Stomach (tissue), 9 donors: ENCODE data around the gene PIBF1. TPM values are rescaled to one million over a fixed set of nuclear protein-coding genes. Genes with fewer than 3 reads are reported as not detected.

ENCODE experiments used
- DNase-seq, 2 donors: peaks; one replicate each; pipeline versions ENCODE4 v3.0.0 to v3.0.0-alpha.2; 2013 to 2019
- H3K27ac ChIP-seq, 5 donors: fragments of 200-600 bp in 4 of 5; sonication (generic) in 4 of 5; one replicate each; pipeline ENCODE4 v1.5.1; 2013 to 2019; ENCODE audit warnings: mild to moderate bottlenecking in 1 of 5, moderate library complexity in 1 of 5
- H3K27me3 ChIP-seq, 3 donors: fragments of 200-600 bp; sonication (generic); one replicate each; pipeline ENCODE4 v1.5.1; 2017 to 2019; ENCODE audit warnings: mixed run types in 1 of 3
- H3K36me3 ChIP-seq, 4 donors: fragments of 200-600 bp; sonication (generic); 1 replicate in 3 of 4; 2 replicates in 1 of 4; pipeline ENCODE4 v1.5.1; 2016 to 2019
- H3K4me1 ChIP-seq, 4 donors: fragments of 200-600 bp; sonication (generic); one replicate each; pipeline ENCODE4 v1.5.1; 2016 to 2019
- H3K4me3 ChIP-seq, 4 donors: fragments of 200-600 bp; sonication (generic) in 3 of 4; one replicate each; pipeline ENCODE4 v1.5.1; 2016 to 2019; ENCODE audit warnings: mild to moderate bottlenecking in 1 of 4
- H3K9me3 ChIP-seq, 4 donors: fragments of 200-600 bp; sonication (generic); one replicate each; pipeline ENCODE4 v1.5.1; 2016 to 2019
- EP300 ChIP-seq: sonication (generic); formaldehyde crosslinking; IDR thresholded peaks from one replicate; pipeline ENCODE4 v1.6.1; 2017; ENCODE audit warnings: antibody characterized with exemption
- POLR2A ChIP-seq, 4 donors: fragments of 450-650 bp; IDR thresholded peaks; one replicate each; pipeline ENCODE4 v1.6.1; 2016; ENCODE audit warnings: antibody characterized with exemption in 4 of 4, control low read depth in 2 of 4, mild to moderate bottlenecking in 1 of 4, moderate library complexity in 1 of 4
- POLR2AphosphoS5 ChIP-seq, 3 donors: sonication (generic); formaldehyde crosslinking; IDR thresholded peaks; one replicate each; pipeline ENCODE4 v1.6.1; 2016; ENCODE audit warnings: antibody characterized with exemption in 3 of 3
- WGBS, 5 donors: extraction: QIAGEN DNeasy Blood & Tissue Kit in 3 of 5; methylation state at CpG; one replicate each; pipeline versions ENCODE4 v1.1.5 to v1.1.7; 2013 to 2018; 5-methylcytosine and 5-hydroxymethylcytosine counted together
- intact Hi-C: fragments of 100-400 bp; cut with DNase I; formaldehyde crosslinking; loops from one replicate; pipeline ENCODE4 v1.15.1; 2023; ENCODE audit warnings: low total_unique reads
- polyA plus RNA-seq, 3 donors: library from polyadenylated mRNA; stranded (reverse); fragments of 200-250 nt; gene quantifications; one replicate each; pipeline ENCODE4 v1.2.3, GENCODE V29; 2013
- total RNA-seq, 5 donors: library from RNA; depleted of rRNA; stranded (reverse); fragments of >200 nt; gene quantifications; one replicate each; pipeline versions ENCODE4 v1.1.0 to v1.2.3, GENCODE V29; 2014 to 2016
- TF ChIP-seq, protein P1 (sequence below), 7 experiments: fragments of 450-650 bp in 4 of 7; fragments of 200-600 bp in 3 of 7; sonication (generic) in 3 of 7; IDR thresholded peaks; one replicate each; pipeline ENCODE4 v1.5.1; 2016 to 2019; ENCODE audit warnings: antibody characterized with exemption in 7 of 7, control low read depth in 2 of 7, mild to moderate bottlenecking in 1 of 7
- donor health status: healthy with polysubstance abuse.
- donor health status: Bipolar disorder and iron deficiency.
- donor health status: healthy.

The PIBF1 gene
- total and polyA plus RNA-seq, 8 donors, result 6.1 to 67.6 (median 17.8) TPM

DNA sequence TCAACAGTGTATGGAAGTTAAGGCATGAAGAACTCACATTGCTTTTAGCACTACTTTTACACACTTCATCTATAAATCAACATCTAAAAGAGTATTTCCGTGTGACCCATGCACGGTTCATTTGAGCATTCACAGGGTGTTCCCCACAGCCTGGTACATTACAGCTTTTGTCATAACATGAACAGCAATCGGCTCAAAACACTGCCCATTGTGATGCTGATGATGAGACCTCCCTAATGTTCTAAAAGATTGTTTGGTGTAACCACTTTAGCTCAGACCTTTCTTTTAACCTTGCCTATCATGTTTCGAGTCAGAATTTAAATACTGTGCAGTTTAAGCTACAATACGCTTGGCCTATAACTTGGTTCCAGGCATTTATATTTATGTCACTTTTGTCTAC, 272.8 kb downstream of the PIBF1 start:
- Histone ChIP-seq H3K27ac (no peak overlapping the region), H3K9me3 (no peaks in the 10 kb centered on the region), H3K4me3 (no peak overlapping the region), H3K36me3 (no peaks in the 10 kb centered on the region), H3K4me1 (peaks cover 0 to 15% (median 10%) of the 10 kb centered on the region in 4 donors), H3K27me3 (peaks cover 0 to 9% (median 0%) of the 10 kb centered on the region in 3 donors)
- intact Hi-C loops, result no loop called here
- TF ChIP-seq EP300 (no peak), POLR2AphosphoS5 (IDR thresholded peaks at IDR 0.05) (no peak), POLR2A (IDR thresholded peaks at IDR 0.05) (no peak)
- TF ChIP-seq, protein P1, sequence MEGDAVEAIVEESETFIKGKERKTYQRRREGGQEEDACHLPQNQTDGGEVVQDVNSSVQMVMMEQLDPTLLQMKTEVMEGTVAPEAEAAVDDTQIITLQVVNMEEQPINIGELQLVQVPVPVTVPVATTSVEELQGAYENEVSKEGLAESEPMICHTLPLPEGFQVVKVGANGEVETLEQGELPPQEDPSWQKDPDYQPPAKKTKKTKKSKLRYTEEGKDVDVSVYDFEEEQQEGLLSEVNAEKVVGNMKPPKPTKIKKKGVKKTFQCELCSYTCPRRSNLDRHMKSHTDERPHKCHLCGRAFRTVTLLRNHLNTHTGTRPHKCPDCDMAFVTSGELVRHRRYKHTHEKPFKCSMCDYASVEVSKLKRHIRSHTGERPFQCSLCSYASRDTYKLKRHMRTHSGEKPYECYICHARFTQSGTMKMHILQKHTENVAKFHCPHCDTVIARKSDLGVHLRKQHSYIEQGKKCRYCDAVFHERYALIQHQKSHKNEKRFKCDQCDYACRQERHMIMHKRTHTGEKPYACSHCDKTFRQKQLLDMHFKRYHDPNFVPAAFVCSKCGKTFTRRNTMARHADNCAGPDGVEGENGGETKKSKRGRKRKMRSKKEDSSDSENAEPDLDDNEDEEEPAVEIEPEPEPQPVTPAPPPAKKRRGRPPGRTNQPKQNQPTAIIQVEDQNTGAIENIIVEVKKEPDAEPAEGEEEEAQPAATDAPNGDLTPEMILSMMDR (IDR thresholded peaks at IDR 0.05), result no peak
- no peak for DNase-seq
- WGBS, 5 donors, result 38 to 70% (median 46%) methylated on average over 5 of the region's 5 CpGs

DNA sequence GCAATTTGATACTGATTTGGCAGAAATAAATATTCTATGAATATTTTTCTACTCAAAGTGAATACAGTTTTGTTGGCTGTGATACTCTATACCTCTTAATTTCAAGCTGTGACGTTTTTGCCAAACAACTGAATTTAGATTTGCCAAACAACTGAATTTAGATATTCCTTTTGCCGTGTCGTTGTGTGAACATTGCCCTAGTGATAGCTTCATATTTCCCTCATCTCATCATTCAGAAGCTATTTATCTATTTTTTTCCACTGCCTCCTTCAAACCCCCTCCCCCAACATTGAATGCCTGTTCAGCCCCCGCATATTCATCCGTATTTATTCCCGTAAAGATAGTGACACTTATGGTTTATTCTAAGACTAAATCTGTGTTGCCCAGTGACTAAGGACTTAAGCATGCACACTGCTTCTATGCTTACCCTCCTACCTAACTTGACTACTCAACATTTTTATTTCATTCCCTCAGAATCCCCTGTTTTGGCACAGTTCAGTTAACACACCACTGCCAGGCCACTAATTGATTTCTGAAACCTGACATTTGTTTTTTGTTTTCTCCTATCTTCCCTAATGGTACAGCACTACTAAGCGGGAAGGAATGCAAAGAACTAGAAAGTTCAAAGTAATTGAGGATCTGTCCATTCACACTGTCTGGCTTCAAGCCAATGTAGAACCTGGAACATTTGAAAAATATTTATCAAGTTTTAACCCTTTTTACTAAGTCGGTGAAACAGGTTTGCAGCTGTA, 274.1 kb downstream of the PIBF1 start:
- Histone ChIP-seq H3K9me3 (no peaks in the 10 kb centered on the region), H3K4me3 (no peak overlapping the region), H3K36me3 (no peaks in the 10 kb centered on the region), H3K4me1 (peaks cover 0 to 22% (median 12%) of the 10 kb centered on the region in 4 donors), H3K27ac (peak overlapping the region in 2 of 5 donors; percentile 26 to 87), H3K27me3 (peaks cover 0 to 9% (median 0%) of the 10 kb centered on the region in 3 donors)
- no peak for TF ChIP-seq EP300
- TF ChIP-seq POLR2A (IDR thresholded peaks at IDR 0.05), result no peak
- TF ChIP-seq POLR2AphosphoS5 (IDR thresholded peaks at IDR 0.05), result no peak
- TF ChIP-seq, protein P1 (IDR thresholded peaks at IDR 0.05), result no peak
- intact Hi-C loops, result no loop called here
- peak in 1 of 2 donors; percentile 58 for DNase-seq
- 32 to 53% (median 42%) methylated on average over 8 of the region's 8 CpGs for WGBS, 5 donors

DNA sequence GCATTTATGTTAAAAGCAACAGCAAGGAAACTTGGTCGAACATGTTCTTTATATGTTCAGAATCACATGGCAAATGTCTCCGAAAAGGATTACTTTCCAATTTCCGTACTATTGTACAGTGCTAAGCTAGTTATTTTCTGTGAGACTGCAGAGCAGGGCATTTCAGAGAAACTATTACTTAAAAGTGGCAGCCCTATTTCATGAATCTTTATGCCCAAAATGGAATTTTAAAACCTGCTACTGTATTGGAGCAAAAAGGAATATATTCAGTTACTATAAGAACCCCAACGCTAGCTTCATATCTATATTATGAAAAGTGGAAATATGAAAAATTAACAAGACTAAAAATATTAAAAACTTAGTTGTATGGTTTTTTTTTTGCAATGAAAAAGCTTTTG, 274.6 kb downstream of the PIBF1 start:
- no peak for DNase-seq
- 35 to 77% (median 52%) methylated on average over 4 of the region's 4 CpGs for WGBS, 5 donors
- Histone ChIP-seq H3K36me3 (no peaks in the 10 kb centered on the region), H3K27me3 (peaks cover 0 to 9% (median 0%) of the 10 kb centered on the region in 3 donors), H3K4me1 (peaks cover 0 to 26% (median 12%) of the 10 kb centered on the region in 4 donors), H3K9me3 (no peaks in the 10 kb centered on the region), H3K4me3 (no peak overlapping the region), H3K27ac (peak overlapping the region in 2 of 5 donors; percentile 26 to 87)
- TF ChIP-seq POLR2A (IDR thresholded peaks at IDR 0.05) (no peak), EP300 (no peak)
- TF ChIP-seq, protein P1 (IDR thresholded peaks at IDR 0.05), result no peak
- intact Hi-C loops, result no loop called here

DNA sequence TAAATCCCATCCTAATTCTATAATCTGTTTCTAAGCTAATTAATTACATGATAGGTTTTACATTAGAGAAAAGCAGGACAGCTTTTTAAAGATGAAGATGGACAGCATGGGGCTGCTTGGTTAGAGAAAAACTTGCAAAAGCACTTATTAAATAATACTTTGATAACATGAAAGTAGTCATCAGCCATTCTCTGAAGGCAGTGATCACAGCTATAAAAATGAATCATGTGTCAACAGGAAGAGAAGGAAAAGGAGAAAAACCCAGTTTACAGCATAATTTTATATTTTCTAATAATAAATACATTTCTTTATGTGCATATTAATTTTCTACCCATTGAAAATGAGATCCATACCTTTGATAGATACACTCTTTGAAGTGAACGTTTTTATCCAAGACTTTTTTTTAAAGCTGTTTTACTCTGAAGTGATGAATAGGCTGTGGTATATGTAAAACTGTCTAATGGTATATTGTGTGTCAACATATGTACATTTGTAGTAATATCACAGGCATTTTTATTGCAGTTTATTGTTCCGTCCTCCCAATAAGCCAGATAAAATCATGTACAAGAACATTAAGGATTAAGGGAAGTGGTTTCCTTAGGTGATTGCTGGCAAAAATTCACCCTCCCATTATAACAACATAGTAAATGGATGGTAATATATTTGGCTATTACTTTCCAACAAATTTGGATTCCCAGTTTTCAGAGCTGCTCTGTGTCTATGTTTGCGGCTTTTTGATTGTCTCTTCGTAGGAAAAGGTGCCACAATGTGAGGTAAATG, 275.5 kb downstream of the PIBF1 start:
- intact Hi-C loops, result no loop called here
- peak overlapping the region in 3 of 4 donors; percentile 69 to 90 (median 75) for H3K4me3 ChIP-seq
- H3K27me3 ChIP-seq, result peaks cover 0 to 9% (median 0%) of the 10 kb centered on the region in 3 donors

More for the DNA sequence above, 275.5 kb downstream of the PIBF1 start:
- Histone ChIP-seq H3K27ac (peak overlapping the region in 4 of 5 donors; percentile 58 to 92 (median 89)), H3K4me1 (peaks cover 0 to 26% (median 12%) of the 10 kb centered on the region in 4 donors), H3K36me3 (peaks cover 0 to 6% (median 2%) of the 10 kb centered on the region in 4 donors), H3K9me3 (no peaks in the 10 kb centered on the region)
- no peak for DNase-seq
- no peak for TF ChIP-seq POLR2A (IDR thresholded peaks at IDR 0.05)
- TF ChIP-seq EP300, result no peak
- no peak for TF ChIP-seq POLR2AphosphoS5 (IDR thresholded peaks at IDR 0.05)
- TF ChIP-seq, protein P1 (IDR thresholded peaks at IDR 0.05), result no peak
- 30 to 67% (median 40%) methylated on average over 4 of the region's 4 CpGs for WGBS, 5 donors
